ENCODE measurements around the gene MIF4GD.

MIF4GD gene

DNA sequence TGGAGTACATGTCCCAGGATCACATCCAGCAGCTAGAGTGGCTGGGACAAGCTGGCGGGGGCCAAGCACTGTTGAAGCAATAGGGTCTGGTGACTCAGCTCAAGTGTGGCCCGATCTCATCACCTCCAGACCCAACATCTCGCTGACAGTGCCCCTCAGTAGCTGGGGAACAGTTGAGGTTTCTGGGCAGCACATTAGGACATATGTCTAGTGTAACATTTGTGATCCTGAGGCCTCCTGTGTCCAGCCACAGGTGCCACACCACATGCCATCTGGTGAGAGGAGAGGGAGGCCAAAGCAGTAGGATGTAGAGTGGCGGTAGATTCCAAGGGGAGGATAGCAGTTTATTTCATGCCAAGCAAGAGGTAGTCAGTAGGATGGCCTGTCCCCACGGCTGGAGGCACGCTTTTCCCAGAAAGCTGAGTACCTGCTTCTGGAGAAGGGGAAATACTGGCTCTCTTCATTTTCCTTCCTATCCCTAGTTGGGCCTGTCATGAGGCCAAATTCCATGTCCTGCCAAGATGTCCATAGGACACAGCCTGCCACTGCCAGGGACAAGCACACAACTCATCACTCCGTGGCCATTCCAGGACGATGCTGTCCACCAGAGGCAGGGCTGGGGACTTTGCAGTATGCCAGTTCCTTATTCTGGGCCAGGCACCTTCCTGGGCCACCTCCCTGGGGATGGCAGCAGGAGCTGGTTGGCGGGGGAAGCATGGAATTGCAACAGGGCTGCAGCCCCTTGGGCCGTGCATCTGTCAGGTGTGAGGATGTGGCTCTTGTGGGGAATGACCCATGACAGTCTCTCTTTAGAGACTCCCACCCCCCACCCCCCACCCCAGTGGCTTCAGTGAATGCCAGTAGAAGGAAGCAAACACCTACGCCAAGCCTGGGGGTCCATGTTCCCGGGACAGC lies 33.7 kb downstream of the MIF4GD start:
- DNase-seq (no peak), ATAC-seq (no peak)

DNA sequence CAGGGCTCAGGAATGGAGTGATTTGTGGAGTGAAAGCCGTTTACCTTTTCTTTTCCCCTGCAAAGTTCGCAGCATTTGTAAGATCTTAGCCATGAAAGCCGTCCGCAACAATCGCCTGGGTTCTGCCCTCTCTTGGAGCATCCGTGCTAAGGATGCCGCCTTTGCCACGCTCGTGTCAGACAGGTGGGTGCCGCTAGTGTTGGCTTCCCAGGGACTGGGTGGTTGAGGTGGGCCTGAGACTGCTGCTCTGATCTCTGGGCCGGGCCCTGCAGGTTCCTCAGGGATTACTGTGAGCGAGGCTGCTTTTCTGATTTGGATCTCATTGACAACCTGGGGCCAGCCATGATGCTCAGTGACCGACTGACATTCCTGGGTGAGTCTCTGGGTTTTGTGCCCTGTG lies 38.2 kb downstream of the MIF4GD start:
- DNase-seq (no peak), ATAC-seq (no peak)

DNA sequence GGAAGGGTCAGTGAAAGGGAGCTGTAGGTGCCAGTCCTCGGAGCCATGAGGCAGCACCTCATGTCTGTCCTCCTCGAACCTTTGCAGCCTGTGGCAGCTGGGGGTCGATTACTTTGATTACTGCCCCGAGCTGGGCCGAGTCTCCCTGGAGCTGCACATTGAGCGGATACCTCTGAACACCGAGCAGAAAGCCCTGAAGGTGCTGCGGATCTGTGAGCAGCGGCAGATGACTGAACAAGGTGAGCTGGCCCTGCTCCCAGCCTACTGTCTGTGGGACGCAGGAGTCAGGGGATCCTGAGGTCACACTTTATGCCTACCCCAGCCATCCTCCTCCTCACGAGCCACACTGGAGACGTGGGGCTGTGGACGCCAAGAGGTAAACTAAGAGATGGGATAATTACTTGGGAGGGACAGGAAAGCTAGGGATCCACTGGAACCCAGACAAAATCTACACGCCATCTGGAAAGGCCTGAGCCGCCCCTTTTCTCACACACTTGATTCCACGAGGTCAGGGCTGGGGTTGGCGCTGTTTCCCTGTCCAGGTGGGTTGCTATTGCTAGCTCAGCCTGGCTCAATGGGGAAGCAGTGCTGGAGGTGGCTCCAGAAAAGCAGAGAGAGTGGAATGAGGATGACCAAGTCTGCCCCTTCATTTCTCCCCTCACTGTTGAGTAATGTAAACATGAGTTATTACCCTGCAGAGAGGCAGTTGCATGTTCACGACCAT lies 39.1 kb downstream of the MIF4GD start:
- ATAC-seq (no peak), DNase-seq (no peak)

DNA sequence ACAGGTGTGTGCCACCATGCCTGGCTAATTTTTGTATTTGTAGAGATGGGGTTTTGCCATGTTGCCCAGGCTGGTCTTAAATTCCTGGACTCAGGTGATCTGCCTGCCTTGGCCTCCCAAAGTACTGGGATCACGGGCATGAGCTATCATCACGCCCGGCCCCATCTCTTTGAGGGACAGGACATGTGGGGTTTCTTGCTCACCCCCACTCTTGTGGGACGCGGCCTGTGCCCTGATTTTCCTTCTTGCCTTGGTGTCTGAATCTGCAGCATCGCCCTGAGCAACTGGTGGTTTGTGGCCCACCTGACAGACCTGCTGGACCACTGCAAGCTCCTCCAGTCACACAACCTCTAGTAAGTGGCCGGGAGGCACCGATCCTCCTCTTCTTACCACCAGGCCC lies 40.0 kb downstream of the MIF4GD start:
- no peak for DNase-seq
- ATAC-seq: no peak

DNA sequence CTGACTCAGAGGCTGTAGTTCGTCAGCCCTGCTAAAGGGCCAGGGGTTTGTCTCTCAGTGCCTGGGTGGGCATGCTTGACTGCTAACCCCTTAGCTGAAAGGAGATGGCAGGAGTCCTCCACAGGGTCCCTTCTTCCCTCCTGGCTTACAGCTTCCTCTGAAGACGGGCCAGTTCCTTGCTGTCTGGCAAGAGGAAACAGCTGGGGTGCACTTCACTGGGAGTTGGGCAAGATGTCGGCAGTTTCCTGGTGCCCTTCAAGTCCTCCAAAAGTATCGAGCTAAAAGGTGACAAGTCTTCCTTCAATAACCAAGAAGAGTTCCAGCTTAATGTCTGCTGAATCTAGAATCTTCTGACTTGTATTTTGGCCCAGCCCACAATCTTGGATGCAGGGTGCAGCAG lies 42.2 kb downstream of the MIF4GD start:
- no peak for ATAC-seq

DNA sequence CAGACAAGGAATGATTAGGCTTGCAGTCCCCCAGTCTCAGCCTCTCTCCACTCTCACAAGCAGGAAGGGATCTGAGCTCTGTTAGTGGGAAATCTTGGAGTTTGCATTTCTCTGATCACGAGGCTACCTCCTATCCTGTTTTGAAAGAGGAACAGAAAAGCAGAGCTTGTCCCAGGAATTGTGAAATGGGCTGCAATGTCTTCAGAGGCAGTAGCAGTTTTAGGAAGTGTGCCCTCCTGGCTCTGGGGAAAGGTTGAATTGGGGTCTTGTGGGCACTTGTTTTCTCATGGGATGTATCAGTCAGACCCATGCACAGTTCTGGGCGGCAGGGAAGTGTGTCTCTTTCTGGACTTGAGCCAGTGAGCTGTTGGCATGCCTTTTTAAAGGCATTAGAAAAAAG lies 42.7 kb downstream of the MIF4GD start:
- no peak for ATAC-seq
- DNase-seq: no peak

More for the DNA sequence above, 42.2 kb downstream of the MIF4GD start:
- no peak for DNase-seq

DNA sequence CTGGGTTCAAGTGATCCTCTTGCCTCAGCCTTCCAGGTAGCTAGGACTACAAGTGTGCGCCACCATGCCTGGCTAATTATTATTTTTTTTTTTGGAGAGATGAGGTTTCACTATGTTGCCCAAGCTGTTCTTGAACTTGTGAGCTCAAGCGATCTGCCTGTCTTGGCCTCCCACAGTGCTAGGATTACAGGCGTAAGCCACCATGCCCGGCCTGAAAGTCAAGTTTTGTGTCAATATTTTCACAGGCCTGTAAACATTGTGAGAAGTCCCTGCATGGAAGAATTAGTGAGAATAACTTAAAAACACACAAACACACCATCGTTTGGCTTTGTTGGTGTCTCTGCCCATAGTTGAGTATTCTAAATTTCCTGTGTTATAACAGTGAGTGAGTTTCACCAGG lies 43.3 kb downstream of the MIF4GD start:
- DNase-seq (no peak), ATAC-seq (no peak)

DNA sequence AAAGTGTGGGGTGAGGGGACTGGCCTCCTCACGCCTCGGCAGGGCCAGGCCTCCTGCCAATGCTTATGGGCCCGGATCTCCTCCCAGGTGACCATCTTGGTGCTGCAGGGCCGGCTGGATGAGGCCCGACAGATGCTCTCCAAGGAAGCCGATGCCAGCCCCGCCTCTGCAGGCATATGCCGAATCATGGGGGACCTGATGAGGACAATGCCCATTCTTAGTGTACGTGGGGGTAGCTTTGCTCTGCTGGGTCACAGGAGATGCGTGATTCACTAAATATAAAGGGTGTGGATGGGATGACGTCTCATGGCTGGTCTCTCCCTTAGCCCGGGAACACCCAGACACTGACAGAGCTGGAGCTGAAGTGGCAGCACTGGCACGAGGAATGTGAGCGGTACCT lies 46.0 kb downstream of the MIF4GD start:
- no peak for ATAC-seq
- no peak for DNase-seq

DNA sequence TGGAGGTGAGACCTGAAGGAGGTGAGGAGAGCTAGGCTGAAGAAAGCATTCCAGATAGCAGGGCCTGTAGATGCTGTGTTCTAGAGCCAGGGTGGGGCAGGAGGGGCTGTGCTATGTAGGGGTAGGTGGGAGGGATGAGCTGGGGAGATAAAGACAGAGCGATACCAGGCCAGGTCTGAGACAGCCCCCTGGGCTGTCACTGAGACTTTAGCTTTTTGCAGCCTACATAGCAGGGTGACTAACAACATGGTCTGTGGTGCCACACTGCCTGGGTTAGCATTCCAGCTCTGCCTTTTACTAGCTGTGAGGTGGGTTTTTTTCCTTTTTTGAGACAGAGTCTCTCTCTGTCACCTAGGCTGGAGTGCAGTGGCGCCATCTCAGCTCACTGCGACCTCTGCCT lies 51.2 kb downstream of the MIF4GD start:
- ATAC-seq: no peak
- DNase-seq: no peak

DNA sequence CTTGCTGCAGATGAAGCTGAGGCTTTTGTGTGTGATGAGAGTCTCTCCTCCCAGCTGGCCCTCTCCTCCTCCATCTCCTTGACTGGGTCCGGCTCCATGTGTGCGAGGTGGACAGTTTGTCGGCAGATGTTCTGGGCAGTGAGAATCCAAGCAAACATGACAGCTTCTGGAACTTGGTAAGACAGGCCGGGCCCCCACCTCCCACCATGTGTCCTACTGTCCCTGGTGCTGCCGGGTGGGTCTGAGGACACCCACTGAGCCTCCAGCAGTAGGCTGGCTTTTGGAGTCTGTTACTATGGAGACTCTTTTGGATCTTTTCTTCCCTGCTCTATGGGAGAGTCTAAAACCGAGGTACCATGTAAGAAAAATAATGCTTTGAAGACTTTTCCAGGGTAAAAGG lies 52.9 kb downstream of the MIF4GD start:
- DNase-seq (no peak), ATAC-seq (no peak)
